MM.1S (cell line): ENCODE results near the gene C22orf15.

Experiments
- EZH2 ChIP-seq: fragments of 300-600 bp; sonication (generic); optimal IDR thresholded peaks from 2 replicates; pipeline ENCODE3; 2017; ENCODE audit warnings: low read depth, mild to moderate bottlenecking, antibody characterized with exemption, low read length, mixed read lengths
- TF ChIP-seq, protein P1 (sequence below): fragments of 300-600 bp; sonication (generic); IDR thresholded peaks from 2 replicates; pipeline ENCODE4 v1.5.1; 2016; ENCODE audit warnings: antibody characterized with exemption, low read length, mixed read lengths

- TF ChIP-seq, protein P1, sequence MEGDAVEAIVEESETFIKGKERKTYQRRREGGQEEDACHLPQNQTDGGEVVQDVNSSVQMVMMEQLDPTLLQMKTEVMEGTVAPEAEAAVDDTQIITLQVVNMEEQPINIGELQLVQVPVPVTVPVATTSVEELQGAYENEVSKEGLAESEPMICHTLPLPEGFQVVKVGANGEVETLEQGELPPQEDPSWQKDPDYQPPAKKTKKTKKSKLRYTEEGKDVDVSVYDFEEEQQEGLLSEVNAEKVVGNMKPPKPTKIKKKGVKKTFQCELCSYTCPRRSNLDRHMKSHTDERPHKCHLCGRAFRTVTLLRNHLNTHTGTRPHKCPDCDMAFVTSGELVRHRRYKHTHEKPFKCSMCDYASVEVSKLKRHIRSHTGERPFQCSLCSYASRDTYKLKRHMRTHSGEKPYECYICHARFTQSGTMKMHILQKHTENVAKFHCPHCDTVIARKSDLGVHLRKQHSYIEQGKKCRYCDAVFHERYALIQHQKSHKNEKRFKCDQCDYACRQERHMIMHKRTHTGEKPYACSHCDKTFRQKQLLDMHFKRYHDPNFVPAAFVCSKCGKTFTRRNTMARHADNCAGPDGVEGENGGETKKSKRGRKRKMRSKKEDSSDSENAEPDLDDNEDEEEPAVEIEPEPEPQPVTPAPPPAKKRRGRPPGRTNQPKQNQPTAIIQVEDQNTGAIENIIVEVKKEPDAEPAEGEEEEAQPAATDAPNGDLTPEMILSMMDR: no peak
- no peak for TF ChIP-seq EZH2
These were observed 26.3 kb downstream of the C22orf15 start for GRCh38 chr22:23789121-23789520.
